Hepatocyte (in vitro differentiated cells): Measurements from ENCODE around the gene IL12B. TPM values are rescaled to one million over a fixed set of nuclear protein-coding genes. Genes with fewer than 3 reads are reported as not detected.

Experiments used
- DNase-seq: peaks from one replicate; pipeline ENCODE4 v3.0.0-alpha.2; 2016; ENCODE audit warnings: low spot score
- H2AFZ ChIP-seq: fragments of 200-600 bp; sonication (generic); 2 replicates; pipeline ENCODE4 v1.6.0; 2016; ENCODE audit warnings: antibody characterized with exemption, mild to moderate bottlenecking
- H3K27ac ChIP-seq: fragments of 200-600 bp; sonication (generic); 2 replicates; pipeline ENCODE4 v1.5.1; 2016; ENCODE audit warnings: mild to moderate bottlenecking
- H3K27me3 ChIP-seq: fragments of 200-600 bp; sonication (generic); 2 replicates; pipeline ENCODE4 v1.6.1; 2016
- H3K36me3 ChIP-seq: fragments of 200-600 bp; sonication (generic); replicated peaks from 2 replicates; pipeline ENCODE4 v1.5.1; 2016; ENCODE audit warnings: low read depth; ENCODE audit not compliant: insufficient read depth
- H3K4me1 ChIP-seq: fragments of 200-600 bp; sonication (generic); 2 replicates; pipeline ENCODE4 v1.5.1; 2016; ENCODE audit warnings: mild to moderate bottlenecking, moderate library complexity; ENCODE audit not compliant: insufficient read depth
- H3K4me2 ChIP-seq: fragments of 200-600 bp; sonication (generic); 2 replicates; pipeline ENCODE4 v1.6.0; 2016
- H3K4me3 ChIP-seq: fragments of 200-600 bp; sonication (generic); 2 replicates; pipeline ENCODE4 v1.5.1; 2016; ENCODE audit warnings: mild to moderate bottlenecking
- H3K79me2 ChIP-seq: fragments of 200-600 bp; sonication (generic); 2 replicates; pipeline ENCODE4 v1.6.0; 2017; ENCODE audit warnings: mild to moderate bottlenecking
- H3K9me2 ChIP-seq: fragments of 200-600 bp; sonication (generic); replicated peaks from 2 replicates; pipeline ENCODE4 v1.6.0; 2017; ENCODE audit warnings: mild to moderate bottlenecking; ENCODE audit not compliant: insufficient read depth
- H3K9me3 ChIP-seq: fragments of 200-600 bp; sonication (generic); 2 replicates; pipeline ENCODE4 v1.5.1; 2016; ENCODE audit warnings: low read depth, mild to moderate bottlenecking
- H4K20me1 ChIP-seq: fragments of 200-600 bp; sonication (generic); 2 replicates; pipeline ENCODE4 v1.6.0; 2016; ENCODE audit warnings: mild to moderate bottlenecking; ENCODE audit not compliant: insufficient read depth, poor library complexity, severe bottlenecking
- CTCF ChIP-seq: fragments of 200-600 bp; sonication (generic); IDR thresholded peaks from 2 replicates; pipeline ENCODE4 v1.5.1; 2016; ENCODE audit warnings: antibody characterized with exemption, mild to moderate bottlenecking; ENCODE audit not compliant: poor library complexity
- EZH2 ChIP-seq: fragments of 200-600 bp; sonication (generic); IDR thresholded peaks from 2 replicates; pipeline ENCODE4 v1.6.1; 2016; ENCODE audit warnings: antibody characterized with exemption, mild to moderate bottlenecking, borderline replicate concordance
- EZH2phosphoT487 ChIP-seq: fragments of 200-600 bp; sonication (generic); IDR thresholded peaks from one replicate; pipeline ENCODE4 v1.6.1; 2018; ENCODE audit warnings: antibody characterized with exemption, mild to moderate bottlenecking, low read depth, moderate library complexity; ENCODE audit not compliant: unreplicated experiment, severe bottlenecking
- WGBS: methylation state at CpG from one replicate; pipeline ENCODE4 v1.1.6; 2016; ENCODE audit warnings: low lambda C conversion rate; ENCODE audit errors: missing lambda C conversion rate; 5-methylcytosine and 5-hydroxymethylcytosine counted together
- polyA plus RNA-seq: library from polyadenylated mRNA; unstranded; fragments of >200 nt; fragmentation: Nextera tagmentation; extraction: Ambion mirVana; gene quantifications from 2 replicates; pipeline ENCODE4 v1.2.1, GENCODE V29; 2016
- total RNA-seq: library from RNA; depleted of rRNA; stranded (reverse); fragments of >200 nt; gene quantifications from 2 replicates; pipeline ENCODE4 v1.2.3, GENCODE V29; 2014

Gene IL12B
- total and polyA plus RNA-seq, 2 experiments from 2014 or later: not detected

GRCh38 chr5:159339460-159339859 lies 9.2 kb upstream of the IL12B start:
- Histone ChIP-seq H3K27me3 (no peaks in the 10 kb centered on the region), H3K36me3 (no peaks in the 10 kb centered on the region), H3K4me3 (no peak overlapping the region), H3K9me2 (no peaks in the 10 kb centered on the region), H3K27ac (no peak overlapping the region), H3K4me1 (peaks cover 7% of the 10 kb centered on the region), H4K20me1 (no peaks in the 10 kb centered on the region), H3K4me2 (no peak overlapping the region), H3K79me2 (no peaks in the 10 kb centered on the region), H2AFZ (no peak overlapping the region), H3K9me3 (no peaks in the 10 kb centered on the region)
- no peak for TF ChIP-seq EZH2phosphoT487
- no peak for TF ChIP-seq CTCF
- no peak for TF ChIP-seq EZH2
- DNase-seq: no peak
- 90% methylated on average over 2 of the region's 2 CpGs for WGBS

- no peak for DNase-seq
- no peak overlapping the region for H3K4me2 ChIP-seq
- no peaks in the 10 kb centered on the region for H3K36me3 ChIP-seq
- H3K27ac ChIP-seq: no peak overlapping the region
- H3K4me3 ChIP-seq: no peak overlapping the region
- H2AFZ ChIP-seq: no peak overlapping the region
- H3K27me3 ChIP-seq: no peaks in the 10 kb centered on the region
- peaks cover 7% of the 10 kb centered on the region for H3K4me1 ChIP-seq
- H3K79me2 ChIP-seq: no peaks in the 10 kb centered on the region
- TF ChIP-seq CTCF: no peak
- TF ChIP-seq EZH2: no peak
- TF ChIP-seq EZH2phosphoT487: no peak
- no peaks in the 10 kb centered on the region for H3K9me2 ChIP-seq
- H4K20me1 ChIP-seq: no peaks in the 10 kb centered on the region
- H3K9me3 ChIP-seq: no peaks in the 10 kb centered on the region
These were observed 7.8 kb upstream of the IL12B start for GRCh38 chr5:159338118-159338517.

GRCh38 chr5:159337016-159337955 lies 7.0 kb upstream of the IL12B start:
- Histone ChIP-seq H3K9me3 (no peaks in the 10 kb centered on the region), H3K36me3 (no peaks in the 10 kb centered on the region), H3K4me3 (no peak overlapping the region), H2AFZ (no peak overlapping the region), H3K4me1 (peaks cover 2% of the 10 kb centered on the region), H3K9me2 (no peaks in the 10 kb centered on the region), H4K20me1 (no peaks in the 10 kb centered on the region), H3K27ac (no peak overlapping the region), H3K27me3 (no peaks in the 10 kb centered on the region), H3K79me2 (no peaks in the 10 kb centered on the region), H3K4me2 (no peak overlapping the region)
- DNase-seq: no peak
- no peak for TF ChIP-seq CTCF
- no peak for TF ChIP-seq EZH2
- no peak for TF ChIP-seq EZH2phosphoT487
- WGBS: 44% methylated on average over 1 of the region's 1 CpG
